Right renal pelvis (tissue), 4 donors: ENCODE results near the gene ANGPTL2. TPM values are rescaled to one million over a fixed set of nuclear protein-coding genes. Genes with fewer than 3 reads are reported as not detected.
A peak's percentile ranks its signal among the peaks of the same experiment; 100 is the strongest.

ENCODE experiments used
- DNase-seq, 4 donors: peaks; one replicate each; pipeline ENCODE4 v3.0.0-alpha.2; 2013; ENCODE audit warnings: low read depth in 4 of 4, low spot score in 3 of 4, missing footprints in 1 of 4
- polyA plus RNA-seq, 4 donors: library from polyadenylated mRNA; unstranded; fragments of 120-200 nt; gene quantifications; one replicate each; pipeline ENCODE4 v1.2.1, GENCODE V29; 2013; ENCODE audit not compliant: insufficient read length in 4 of 4

Gene ANGPTL2
- polyA plus RNA-seq, 4 donors: 10.4 to 13.8 (median 12.3) TPM

DNA sequence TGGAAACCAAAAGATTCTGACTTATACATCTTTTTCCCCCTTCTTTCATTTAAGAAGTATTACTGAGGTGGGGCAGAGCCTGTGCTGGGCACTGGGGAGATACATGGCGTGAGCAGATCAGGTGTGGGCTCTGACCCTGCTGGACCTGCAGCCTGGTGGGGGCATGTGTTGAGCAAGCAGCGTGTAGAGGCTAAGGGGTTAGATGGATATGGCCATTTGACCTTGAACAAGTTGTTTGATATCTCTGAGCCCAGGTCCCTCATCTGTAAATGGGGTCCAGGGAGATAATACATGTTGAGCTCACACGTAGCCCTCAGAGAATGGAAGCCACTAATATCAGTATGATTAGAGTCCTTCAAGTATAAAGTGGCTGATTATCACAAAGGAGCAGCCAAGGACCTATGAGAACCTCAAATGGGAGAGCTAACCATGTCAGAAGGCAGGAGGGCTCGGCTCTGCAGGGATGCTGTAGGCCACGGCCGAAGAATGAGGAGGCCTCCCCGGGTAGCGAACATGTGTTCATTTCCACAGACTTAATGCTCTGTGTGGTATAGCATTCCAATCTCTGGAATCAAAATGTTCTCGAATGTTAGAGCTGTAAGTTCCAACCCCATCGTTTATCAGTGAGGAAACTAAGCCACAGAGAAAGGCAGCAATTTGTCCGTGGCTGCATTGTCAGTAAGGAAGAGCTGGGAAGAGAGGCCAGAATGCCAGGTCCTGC is 15.4 kb upstream of the ANGPTL2 start:
- no peak for DNase-seq

DNA sequence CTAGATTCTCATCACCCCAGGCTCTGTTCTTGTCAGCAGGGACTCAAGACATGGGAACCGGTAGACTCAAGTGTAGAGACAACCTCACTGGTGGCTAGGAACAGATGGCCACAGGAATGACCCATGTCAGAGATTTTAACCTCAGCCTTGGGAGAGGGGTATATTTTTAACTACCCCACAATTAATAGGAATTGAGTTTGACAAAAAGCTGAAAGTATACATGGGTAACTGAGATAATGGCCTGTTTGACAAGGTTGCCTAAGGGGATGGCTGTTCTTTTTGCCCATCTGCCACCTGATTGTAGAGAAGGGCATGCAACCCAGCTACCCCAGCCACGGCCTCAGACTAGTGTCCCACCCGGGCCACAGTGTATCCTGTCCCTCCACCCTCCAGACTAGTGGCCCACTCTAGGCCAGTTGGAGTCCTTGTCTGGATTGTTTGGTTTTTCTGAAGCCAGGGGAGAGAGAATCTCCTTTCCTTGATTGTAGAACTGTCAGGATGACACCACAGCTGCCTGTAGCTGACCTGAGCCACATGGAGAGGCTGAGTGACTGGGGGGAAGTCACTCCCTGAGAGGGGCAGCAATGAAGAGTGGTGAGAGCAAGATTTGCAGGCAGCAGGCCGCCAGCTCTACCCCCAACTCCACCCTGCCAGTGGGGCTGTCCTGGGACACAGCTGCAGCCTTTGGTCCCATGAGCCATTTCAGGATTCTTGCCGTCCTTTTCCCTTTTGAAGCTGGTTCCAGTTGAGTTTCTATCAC is 14.6 kb upstream of the ANGPTL2 start:
- no peak for DNase-seq

DNA sequence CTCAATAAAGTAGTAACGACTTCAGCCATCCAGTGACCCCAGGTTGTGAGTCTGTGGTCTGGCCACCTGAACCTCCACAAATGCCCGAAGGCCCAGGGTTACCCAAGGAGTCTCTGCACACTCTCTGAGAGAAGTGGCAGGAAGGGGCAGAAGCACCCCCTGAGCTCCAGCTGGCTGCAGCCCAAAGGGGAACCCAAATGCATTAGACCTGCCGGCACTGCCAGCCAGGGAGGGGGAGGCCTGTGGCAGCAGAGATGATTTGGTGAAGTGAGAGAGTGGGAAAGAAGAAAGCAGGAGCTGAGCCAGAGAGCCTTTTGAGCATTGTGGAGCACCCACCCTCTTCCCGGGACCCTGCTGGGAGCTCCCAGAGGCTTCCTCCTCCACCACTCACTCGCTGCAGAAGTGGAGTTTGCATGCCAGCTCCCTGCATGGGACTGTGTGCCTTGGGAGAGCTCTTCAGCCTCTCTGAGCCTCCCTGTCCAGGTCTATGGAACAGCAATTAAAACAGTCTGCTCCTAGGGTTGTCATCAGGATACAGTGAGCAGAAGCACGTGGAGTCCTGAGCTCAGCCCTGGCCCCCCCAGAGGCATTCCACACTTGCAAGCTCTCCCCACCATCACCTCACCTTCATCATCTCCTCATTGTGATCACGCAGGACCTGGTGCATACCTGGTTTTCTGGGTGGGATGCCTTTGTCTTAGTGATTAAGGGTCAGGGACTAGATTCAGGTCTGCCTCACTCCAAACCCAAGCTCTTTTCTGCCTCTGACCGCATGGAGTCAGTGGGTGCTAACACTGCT is 13.8 kb upstream of the ANGPTL2 start:
- DNase-seq: no peak

DNA sequence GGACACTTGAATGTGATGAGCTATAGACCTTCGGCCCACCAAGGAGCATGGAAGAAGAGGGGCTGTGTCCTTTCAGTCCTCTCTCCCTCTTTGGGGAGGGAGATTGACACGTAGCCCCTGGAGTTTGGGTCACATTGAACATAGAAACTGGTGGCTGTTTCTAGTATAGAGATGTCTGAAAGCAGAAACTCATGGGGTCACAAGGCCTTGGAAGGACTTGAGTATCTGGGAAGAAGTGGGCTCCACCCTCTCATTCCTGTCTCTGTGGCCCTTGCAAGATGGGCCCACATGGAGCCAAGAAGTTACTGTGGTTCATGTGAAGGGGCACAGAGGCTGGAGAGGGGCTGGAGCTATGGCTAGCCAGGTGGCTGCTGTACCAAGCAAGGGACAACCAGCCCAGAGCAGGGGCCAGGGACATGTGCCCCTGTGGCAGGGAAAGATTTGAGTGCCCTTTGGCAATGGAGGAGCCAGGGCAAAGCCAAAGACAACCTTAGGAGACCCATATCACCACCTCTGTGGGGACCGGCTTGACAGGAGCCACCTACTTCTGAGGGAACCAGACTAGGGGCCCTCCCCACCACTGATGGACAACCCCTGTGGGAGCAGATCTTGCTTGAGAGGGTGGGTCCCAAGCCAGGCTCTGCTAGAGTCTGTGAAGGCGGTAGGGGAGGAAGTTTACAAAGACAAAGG is 12.8 kb upstream of the ANGPTL2 start:
- no peak for DNase-seq

DNA sequence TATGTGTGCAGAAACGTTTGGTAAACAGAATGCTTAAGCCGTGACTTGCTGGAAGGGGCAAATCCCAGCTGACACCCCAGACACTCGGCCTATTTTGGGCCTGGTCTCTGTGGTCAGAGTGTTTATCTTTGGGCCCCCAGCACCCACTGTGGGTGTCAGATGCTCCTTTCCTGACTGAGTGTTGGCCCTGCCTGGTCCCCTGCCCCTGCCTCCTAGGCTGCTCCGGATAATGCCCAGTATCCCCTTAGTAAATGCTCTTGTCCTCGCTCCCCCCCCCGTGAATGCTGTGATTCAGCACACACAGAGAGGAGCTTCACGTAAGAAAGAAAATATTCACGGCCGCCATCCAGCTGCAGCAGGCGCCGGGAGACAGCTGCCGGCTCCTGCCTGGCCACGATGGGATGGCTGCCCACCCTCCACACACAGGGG is 11.3 kb upstream of the ANGPTL2 start:
- no peak for DNase-seq

DNA sequence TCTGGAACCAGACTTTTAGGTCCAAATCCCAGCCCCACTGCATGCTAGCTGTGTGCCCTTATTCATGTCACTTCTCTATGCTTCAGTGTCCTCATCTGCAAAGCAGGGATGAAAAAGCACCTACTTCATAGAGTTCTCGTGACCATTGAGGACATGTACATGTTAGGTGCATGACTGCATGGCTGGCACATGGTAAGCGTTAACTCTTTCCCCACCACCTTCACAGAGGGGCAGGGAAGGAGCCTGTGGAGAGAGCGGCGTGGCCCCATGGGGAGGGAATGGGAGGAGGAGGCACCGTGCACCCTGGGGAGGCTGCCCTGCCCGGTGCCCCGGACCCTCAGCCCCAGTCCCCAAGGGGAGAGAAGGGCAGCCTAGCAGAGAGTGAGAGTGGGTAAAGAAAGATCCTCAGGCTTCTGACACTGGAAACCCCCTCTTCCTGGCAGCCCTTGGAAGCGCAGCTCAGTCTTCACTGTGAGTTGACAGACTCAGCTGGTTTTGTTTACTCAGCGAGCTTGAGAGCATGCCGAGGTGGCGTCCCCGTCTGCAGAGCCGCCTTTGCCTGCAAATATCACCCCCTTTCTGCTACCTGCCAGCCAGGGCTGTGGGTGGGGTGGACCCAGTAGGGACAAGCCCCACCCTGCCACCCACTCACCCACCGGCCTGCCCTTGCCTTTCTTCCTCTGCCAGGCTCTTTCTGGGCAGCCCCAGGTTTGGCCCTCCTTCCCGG is 10.6 kb upstream of the ANGPTL2 start:
- no peak for DNase-seq

DNA sequence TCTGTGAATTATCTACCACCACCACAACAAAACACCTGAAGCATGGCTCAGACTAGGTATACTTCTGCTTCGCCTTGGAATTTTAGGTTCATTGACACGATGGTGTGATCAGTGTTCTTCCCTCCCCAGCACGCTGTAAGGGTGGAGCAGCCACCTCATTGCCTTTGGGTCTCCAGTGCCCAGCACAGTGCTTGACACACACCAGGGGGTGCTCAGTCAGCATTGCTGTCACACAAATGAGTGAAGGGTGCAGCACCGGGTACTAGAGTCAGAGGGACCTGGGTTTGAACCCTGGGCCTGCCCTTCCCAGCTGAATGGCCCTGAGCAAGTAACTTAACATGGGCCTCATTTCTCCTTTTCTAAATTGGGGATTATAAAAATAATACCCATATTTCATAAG is 9.9 kb upstream of the ANGPTL2 start:
- no peak for DNase-seq

DNA sequence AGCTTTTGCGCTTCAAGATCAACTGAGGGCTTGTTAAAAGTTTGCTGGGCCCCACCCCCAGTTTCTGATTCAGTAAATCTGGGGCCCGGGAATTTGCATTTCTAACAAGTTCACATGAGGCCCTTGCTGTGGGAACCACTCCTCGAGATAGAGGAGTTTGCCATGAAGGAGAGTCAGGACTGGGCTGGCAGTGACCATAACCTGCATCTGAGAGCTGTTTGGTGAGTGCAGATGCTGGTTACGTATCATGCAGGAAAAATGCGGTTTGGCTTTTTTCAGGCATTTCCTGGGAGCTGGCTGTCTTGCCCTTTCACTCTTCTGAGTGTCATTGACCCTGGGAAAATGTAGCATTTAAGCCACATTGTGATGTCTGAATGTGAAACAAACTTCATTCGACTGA is 9.4 kb upstream of the ANGPTL2 start:
- DNase-seq: no peak

DNA sequence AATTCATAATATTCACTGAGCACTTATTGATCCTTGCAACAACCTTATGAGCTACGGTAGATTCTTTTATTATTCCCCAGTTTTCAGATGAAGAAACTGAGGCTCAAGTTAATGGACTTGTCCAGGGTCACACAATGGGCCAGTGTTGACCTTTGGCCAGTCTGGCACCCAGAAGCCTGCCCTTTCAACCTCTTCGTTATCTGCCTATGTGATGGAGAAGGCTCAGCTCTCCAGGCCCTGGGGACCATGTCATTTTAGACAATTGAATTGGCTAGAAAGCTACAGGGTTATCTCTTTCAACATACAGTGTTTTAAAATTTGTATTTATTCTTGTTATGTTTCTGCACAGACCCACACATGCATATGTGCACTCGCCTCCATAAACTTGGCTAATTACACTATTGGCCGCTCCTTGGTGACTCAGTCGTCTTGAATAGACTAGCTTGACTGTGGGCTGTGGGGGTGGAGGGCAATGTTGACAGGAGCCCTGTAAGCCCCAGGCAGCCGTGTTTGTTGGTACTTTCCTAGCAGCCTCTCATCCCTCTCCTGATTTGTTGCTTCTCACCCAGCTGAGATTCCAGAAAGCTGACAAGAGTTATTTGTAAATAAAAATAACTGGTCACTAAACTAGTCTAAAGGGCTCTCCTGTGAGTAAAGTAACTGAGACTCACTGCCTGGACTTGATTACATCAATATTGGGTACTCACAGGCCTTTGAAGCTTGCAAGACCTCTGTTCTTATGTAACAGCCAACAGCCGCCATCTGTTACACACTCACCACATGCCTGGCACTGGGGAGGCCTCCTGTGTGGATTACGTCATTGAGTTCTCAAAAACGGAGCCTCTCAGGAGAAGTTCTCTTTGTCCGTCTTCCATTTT is 8.5 kb upstream of the ANGPTL2 start:
- DNase-seq: no peak

DNA sequence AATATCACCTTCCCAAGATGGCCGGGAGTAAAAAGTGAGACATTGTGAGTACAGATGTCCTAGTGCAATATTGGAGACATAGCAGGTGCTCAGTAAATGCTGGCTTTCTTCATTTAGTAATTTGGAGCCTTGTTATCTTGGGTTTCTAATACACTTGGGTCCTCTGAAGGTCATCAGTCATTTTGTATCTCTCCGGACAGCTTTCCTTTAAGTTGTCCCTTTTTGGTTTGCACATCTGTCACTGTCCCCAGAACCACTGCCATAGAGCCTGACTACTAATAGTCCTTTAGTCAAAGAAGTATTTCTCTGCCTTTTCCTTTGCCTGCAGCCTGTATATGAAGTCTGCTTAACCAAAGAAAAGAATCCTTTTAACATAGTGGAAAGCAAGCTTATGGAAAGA is 7.8 kb upstream of the ANGPTL2 start:
- DNase-seq: no peak

DNA sequence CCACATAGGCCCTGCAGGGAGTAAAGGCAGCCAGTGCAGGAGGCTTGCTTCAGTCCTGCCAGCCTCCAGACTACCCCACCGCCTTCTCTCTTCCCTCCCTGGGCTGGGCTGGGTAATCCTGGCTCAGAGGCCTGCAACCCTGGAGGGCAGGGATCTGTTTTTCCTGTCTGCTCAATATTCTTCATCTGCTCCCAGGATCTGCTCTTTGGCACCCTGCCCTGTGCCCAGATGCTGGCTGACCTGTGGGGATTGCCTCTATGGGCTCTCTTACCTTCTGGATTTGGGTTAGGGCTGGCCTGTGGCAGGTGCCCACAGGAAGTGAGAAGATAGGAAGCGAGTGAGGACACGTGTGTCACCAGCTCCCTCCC is 7.3 kb upstream of the ANGPTL2 start:
- no peak for DNase-seq

DNA sequence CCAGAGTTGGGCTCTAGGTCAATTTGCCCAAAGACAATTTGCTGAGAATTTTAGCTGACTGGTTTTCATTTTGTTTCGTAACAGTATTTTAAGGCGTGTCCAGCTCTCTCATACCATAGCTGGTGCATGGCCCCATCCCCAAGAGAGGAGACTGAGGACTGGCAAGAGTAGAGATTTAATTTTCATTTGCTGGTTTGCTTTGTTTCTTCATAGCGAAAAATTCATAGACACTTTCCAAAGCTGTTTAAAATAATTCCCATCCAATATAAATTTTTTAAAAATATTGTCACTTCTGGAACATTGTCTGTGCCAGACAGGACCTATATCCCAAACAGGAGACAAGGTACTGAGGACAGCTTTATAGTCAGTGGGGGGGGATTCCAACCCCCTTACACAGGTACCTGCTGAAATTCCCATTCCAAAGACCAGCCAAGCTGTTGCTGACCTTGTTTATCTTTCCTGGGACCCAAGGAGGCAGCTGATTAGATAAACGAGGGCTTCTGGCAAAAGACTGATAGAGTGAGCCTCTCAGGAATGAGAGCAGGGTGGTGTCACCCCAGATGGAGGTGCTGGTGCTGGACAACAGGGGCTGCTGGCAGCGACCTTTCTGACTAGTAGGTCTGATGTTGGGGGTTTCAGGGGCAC is 6.8 kb upstream of the ANGPTL2 start:
- DNase-seq: no peak

DNA sequence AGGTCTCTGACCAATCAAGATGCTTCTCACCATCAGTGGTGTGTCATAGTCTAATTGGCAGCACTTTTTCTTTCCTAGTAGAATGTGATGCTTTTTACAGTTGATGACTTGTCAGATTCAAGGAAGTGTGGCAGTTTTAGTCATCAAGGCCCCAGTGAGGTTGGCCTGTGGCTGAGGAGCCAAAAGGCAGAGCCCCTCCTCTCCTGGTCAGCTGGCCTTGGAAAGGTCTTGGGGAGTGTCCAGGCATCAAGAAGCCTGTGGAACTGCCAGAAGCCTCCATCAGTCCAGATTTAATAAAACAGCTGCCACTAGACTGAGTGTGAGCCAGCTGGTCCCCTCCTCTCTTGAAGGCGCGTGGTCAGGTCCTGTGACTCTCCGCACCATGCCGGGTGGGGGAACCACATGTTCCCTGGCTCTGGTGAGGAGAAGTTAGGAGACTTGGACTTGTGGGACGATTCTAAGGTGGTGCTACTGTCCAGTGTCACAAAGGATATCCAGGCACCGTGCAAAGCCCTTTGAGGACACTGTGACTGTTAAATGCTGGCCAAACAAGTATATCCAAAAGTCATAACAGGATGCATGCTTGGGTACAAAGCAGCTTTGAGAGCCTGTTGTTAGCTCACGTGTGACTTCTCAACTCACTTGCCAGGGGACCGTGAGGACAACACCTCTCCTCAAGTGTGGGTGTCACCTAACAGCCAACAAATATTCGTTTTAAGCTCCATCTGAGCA is 6.1 kb upstream of the ANGPTL2 start:
- no peak for DNase-seq

DNA sequence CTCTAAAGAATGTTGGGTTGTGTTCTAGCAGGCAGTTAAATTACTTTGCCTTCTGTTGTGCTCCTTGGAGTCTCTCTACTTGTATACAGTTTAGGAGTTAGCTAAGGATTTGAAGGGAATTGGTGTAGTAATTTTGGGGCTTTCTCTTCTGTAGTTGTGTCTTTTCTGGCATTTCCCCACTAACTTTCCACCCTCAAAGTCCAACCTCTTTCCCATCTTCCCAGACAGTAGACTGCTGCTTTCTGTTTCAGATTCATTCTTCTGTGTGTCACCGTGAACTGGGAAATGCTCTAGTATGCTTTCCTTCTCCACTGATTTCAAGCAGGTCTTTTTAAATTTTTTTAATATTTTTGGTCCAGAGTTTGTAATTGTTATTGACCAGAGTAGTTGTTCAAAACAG is 4.5 kb upstream of the ANGPTL2 start:
- DNase-seq: no peak

DNA sequence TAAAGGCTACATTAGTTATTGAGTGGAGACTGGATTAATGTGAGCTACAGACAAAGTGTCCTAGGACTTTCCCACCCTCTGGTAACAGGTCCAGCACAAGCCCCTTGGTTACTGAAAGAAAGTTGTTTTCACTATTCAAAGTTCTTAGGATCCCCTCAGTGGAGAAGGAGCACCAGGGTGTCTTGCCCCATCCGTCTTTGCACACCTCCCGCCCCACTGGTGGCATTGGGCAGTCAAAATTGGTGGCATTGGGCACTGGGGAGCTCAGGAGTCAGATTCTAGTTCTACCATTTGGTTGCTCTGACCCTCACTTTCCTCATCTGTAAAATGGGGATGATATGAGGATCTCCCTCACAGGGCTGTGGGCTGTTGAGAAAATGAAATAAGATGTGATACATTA is 2.4 kb upstream of the ANGPTL2 start:
- DNase-seq: no peak

DNA sequence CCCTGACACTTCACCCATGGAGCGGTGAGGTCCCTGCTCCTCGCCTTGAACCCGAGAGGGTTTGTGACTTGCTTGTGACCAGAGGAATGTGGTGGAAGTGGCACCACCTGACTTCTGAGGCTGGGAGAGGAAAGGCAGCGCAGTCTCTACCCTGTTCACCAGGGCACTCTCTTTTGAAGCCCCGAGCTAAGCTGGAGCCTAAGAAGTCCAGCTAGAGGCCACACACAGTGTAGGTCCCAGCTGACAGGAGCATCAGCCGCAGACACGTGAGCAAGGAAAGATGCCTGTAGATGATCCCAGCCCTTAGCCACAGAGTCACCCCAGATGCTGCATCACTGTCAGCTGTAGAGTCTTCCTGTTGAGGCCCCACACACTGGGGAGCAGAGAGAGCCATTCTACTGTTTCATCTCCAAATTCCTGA is 1.7 kb upstream of the ANGPTL2 start:
- no peak for DNase-seq

DNA sequence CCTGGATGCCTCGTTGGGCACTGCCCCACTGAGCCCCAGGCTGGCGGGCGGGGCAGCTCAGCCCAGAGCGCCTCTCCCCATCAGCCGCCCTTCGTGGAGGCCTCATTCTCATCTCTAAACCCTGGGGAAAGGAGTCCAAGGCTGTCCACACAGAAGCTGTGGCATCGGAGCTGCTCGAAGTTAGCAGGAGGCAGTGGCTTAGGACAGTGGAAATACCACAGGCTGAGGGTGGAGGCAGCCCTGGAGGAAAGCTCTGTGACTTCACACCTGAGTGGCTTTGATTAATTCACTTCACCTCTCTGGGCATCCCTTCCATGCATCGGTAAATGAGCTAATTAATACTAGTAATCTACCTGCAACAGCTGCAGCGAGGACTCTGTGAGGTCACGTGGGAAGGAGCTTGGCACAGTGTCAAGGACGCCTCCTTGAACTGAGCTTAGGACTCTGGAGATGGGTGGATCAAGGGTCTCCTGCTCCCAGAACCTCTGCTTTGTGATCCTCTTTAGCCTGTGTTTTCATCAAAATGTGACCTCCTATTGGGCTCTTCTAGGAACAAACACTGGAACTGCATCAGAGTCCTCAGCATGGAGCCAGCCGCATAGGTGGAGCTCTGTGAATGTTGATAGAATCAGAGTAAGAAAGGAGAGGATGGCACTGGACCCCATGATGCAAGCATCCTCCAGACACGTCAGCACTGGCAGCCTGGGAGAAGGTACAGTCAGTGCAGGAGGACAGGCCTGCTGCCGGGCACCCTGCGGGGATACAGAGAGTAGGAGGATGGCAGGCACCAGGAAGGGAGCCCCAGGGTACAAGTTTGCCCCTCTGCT is 842 bp upstream of the ANGPTL2 start:
- DNase-seq: peak; percentile 47 to 58 (median 54)
